Testis (tissue), 3 donors: ENCODE measurements around the gene MAGEA8. TPM values are rescaled to one million over a fixed set of nuclear protein-coding genes. Genes with fewer than 3 reads are reported as not detected.
"Not testable (repeated sequence)": the region's sequence is repeated elsewhere in the genome, so short reads cannot be mapped to it uniquely, and the experiment has no call there.

Experiments used
- DNase-seq: peaks from one replicate; pipeline ENCODE4 v3.0.0-alpha.2; 2019
- H3K27ac ChIP-seq, 2 donors: fragments of 200-600 bp; sonication (generic); one replicate each; pipeline ENCODE4 v1.5.1; 2019
- H3K27me3 ChIP-seq: fragments of 200-600 bp; sonication (generic); one replicate; pipeline ENCODE4 v1.5.1; 2019
- H3K36me3 ChIP-seq: fragments of 200-600 bp; sonication (generic); one replicate; pipeline ENCODE4 v1.5.1; 2017; ENCODE audit warnings: low read depth; ENCODE audit errors: missing control alignments
- H3K4me1 ChIP-seq: fragments of 200-600 bp; sonication (generic); one replicate; pipeline ENCODE4 v1.5.1; 2019
- H3K4me3 ChIP-seq, 2 donors: fragments of 200-600 bp; sonication (generic); one replicate each; pipeline ENCODE4 v1.5.1; 2017 to 2019
- H3K9me3 ChIP-seq: fragments of 200-600 bp; sonication (generic); one replicate; pipeline ENCODE4 v1.5.1; 2017
- POLR2A ChIP-seq: fragments of 450-650 bp; IDR thresholded peaks from one replicate; pipeline ENCODE4 v1.6.1; 2017; ENCODE audit warnings: antibody characterized with exemption, mild to moderate bottlenecking, moderate library complexity
- WGBS, 2 donors: methylation state at CpG; one replicate each; pipeline ENCODE4 v1.1.5; 2018; 5-methylcytosine and 5-hydroxymethylcytosine counted together
- intact Hi-C: fragments of 100-400 bp; cut with DNase I; formaldehyde crosslinking; loops from one replicate; pipeline ENCODE4 v1.15.1; 2023; ENCODE audit warnings: low total_unique reads
- polyA plus RNA-seq: library from polyadenylated mRNA; stranded (reverse); fragments of 350-450 nt; fragmentation: Illumina TruSeq; extraction: RNeasy Lipid Tissue Mini Kit (QIAGEN cat#74804); gene quantifications from one replicate; pipeline ENCODE4 v1.2.3, GENCODE V29; 2014; ENCODE audit warnings: low read depth, low replicate concordance; ENCODE audit not compliant: insufficient read depth
- total RNA-seq, 2 donors: library from RNA; depleted of rRNA; stranded (reverse); fragments of >200 nt; gene quantifications; one replicate each; pipeline ENCODE4 v1.2.3, GENCODE V29; 2016
- TF ChIP-seq, protein P1 (sequence below), 3 experiments: fragments of 450-650 bp in 2 of 3; fragments of 200-600 bp in 1 of 3; sonication (generic) in 1 of 3; IDR thresholded peaks; one replicate each; pipeline ENCODE4 v1.5.1; 2016 to 2019; ENCODE audit warnings: antibody characterized with exemption in 3 of 3, mild to moderate bottlenecking in 2 of 3, moderate library complexity in 1 of 3

The MAGEA8 gene
- total and polyA plus RNA-seq, 3 donors from 2014 or later: 1.1 to 2.9 (median 2.0) TPM

DNA sequence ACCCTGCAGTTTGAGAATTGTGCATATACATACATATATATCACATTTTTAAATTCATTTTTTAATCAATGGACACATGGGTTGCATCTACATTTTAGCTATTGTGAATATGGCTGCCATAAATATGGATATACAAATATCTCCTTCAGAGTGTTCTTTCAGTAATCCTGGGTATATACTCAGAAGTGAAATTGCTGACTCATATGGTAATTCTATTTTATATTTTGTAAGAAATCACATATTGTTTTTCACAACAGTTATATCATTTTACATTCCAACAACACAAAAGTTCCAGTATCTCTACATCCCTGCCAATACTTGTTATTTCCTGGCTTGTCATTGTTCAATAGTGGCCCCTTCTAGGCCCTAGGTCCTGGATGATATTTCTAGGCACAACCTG lies 27.7 kb downstream of the MAGEA8 start:
- TF ChIP-seq POLR2A: no peak
- TF ChIP-seq, protein P1, sequence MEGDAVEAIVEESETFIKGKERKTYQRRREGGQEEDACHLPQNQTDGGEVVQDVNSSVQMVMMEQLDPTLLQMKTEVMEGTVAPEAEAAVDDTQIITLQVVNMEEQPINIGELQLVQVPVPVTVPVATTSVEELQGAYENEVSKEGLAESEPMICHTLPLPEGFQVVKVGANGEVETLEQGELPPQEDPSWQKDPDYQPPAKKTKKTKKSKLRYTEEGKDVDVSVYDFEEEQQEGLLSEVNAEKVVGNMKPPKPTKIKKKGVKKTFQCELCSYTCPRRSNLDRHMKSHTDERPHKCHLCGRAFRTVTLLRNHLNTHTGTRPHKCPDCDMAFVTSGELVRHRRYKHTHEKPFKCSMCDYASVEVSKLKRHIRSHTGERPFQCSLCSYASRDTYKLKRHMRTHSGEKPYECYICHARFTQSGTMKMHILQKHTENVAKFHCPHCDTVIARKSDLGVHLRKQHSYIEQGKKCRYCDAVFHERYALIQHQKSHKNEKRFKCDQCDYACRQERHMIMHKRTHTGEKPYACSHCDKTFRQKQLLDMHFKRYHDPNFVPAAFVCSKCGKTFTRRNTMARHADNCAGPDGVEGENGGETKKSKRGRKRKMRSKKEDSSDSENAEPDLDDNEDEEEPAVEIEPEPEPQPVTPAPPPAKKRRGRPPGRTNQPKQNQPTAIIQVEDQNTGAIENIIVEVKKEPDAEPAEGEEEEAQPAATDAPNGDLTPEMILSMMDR (IDR thresholded peaks at IDR 0.05): no peak

GRCh38 chrX:149909324-149910177 lies 28.6 kb downstream of the MAGEA8 start:
- H3K36me3 ChIP-seq: no peaks in the 10 kb centered on the region
- H3K9me3 ChIP-seq: no peaks in the 10 kb centered on the region
- TF ChIP-seq, protein P1 (IDR thresholded peaks at IDR 0.05): no peak
- TF ChIP-seq POLR2A: no peak
- no peak overlapping the region for H3K4me3 ChIP-seq
- H3K4me1 ChIP-seq: no peaks in the 10 kb centered on the region
- H3K27ac ChIP-seq: no peak overlapping the region
- intact Hi-C loops: no loop called here
- WGBS, 2 donors: 95% methylated on average over 4 of the region's 4 CpGs; no CpG with 5 or more reads in 1 of the 2 donors
- no peak for DNase-seq
- no peaks in the 10 kb centered on the region for H3K27me3 ChIP-seq

More for the DNA sequence above, 27.7 kb downstream of the MAGEA8 start:
- Histone ChIP-seq H3K4me3 (no peak overlapping the region), H3K36me3 (no peaks in the 10 kb centered on the region), H3K27ac (no peak overlapping the region), H3K27me3 (no peaks in the 10 kb centered on the region), H3K4me1 (no peaks in the 10 kb centered on the region), H3K9me3 (no peaks in the 10 kb centered on the region)
- no peak for DNase-seq
- intact Hi-C loops: no loop called here

DNA sequence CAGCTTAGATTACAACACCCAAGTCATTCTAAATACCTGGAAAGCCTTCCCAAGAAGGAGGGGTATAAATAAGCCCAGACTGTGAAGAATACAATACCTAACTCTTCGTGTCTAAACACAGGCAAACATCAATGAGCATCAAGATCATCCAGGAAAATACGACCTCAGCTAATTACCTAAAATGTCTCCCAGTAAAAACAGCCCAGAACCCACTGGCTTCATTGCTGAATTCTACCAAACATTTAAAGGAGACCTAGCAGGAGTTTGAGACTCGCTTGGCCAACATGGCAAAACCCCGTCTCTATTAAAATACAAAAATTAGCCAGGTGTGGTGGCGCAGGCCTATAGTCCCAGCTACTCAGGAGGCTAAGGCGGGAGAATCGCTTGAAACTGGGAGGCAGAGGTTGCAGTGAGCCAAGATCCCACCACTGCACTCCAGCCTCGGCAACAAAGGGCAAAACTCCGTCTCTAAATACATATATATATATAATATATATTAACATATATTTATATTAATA lies 29.3 kb downstream of the MAGEA8 start:
- WGBS, 2 donors: 93 to 98% methylated on average over 7 to 9 of the region's 9 CpGs
- no peaks in the 10 kb centered on the region for H3K4me1 ChIP-seq
- H3K4me3 ChIP-seq: no peak overlapping the region
- no peaks in the 10 kb centered on the region for H3K9me3 ChIP-seq
- TF ChIP-seq POLR2A: no peak
- TF ChIP-seq, protein P1 (IDR thresholded peaks at IDR 0.05): no peak
- intact Hi-C loops: no loop called here
- no peaks in the 10 kb centered on the region for H3K27me3 ChIP-seq
- no peaks in the 10 kb centered on the region for H3K36me3 ChIP-seq
- no peak for DNase-seq
- H3K27ac ChIP-seq: no peak overlapping the region

DNA sequence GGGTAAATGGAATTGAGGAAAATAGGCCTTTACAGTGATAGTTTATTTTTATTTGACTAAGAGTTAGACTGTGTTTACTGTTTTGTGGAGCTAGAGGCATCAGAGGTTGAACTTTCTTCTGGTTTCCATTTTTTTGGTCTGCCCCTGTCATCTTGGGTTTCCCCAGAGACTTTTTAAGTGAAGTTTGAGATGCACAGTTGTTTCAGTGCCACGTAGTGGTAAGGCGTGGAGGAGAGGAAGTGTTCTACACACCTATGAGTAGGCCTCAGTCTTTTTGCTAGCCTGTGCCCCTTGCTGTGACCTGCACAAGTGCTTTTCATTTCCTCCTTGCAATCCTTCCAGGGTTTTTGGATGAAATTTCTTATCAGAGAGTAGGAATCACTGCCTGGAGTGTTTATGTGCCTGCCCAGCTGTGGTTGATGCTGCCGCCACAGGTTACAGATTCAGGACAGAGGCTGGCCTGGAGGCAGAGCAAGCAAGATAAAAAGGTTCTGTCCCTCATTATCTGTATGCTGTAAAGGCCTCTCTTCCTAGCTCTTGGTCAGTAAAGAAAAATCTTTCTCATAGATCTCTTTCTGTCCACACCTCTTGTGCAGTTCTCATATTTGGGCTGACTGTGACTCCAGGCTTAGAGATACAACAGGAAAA lies 35.9 kb downstream of the MAGEA8 start:
- TF ChIP-seq, protein P1 (IDR thresholded peaks at IDR 0.05): no peak
- TF ChIP-seq POLR2A: no peak
- Histone ChIP-seq H3K9me3 (no peaks in the 10 kb centered on the region), H3K4me3 (no peak overlapping the region), H3K36me3 (no peaks in the 10 kb centered on the region), H3K27ac (no peak overlapping the region), H3K27me3 (no peaks in the 10 kb centered on the region), H3K4me1 (no peaks in the 10 kb centered on the region)
- no peak for DNase-seq
- intact Hi-C loops: no loop called here
- WGBS, 2 donors: 86 to 88% methylated on average over 3 of the region's 3 CpGs

GRCh38 chrX:149923836-149924235 lies 42.9 kb downstream of the MAGEA8 start:
- H3K36me3 ChIP-seq, intact Hi-C loops, H3K27me3 ChIP-seq, H3K4me3 ChIP-seq, H3K4me1 ChIP-seq, DNase-seq, H3K27ac ChIP-seq, H3K9me3 ChIP-seq: not testable (repeated sequence)
- no CpG with 5 or more reads among the region's 4 CpGs for WGBS, 2 donors

DNA sequence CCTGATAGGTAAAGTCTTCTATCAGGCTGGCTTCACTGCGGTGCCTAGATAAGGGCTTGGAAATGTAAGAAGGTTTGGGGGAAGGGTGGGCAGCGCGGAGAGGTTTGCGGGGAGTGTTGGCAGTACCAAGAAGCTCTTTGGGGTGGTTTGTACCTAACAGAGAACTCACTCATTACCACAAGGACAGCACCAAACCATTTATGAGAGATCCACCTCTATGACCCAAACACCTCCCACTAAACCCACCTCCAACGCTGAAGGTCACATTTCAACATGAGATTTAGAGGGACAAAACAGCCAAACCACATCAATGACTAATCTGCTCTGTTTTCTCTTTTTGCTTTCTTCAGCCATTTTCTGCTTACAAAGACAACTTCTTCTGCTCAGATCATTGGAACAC lies 43.5 kb downstream of the MAGEA8 start:
- H3K9me3 ChIP-seq, H3K27me3 ChIP-seq, H3K4me1 ChIP-seq, H3K36me3 ChIP-seq, intact Hi-C loops, H3K27ac ChIP-seq, H3K4me3 ChIP-seq, DNase-seq: not testable (repeated sequence)
- no CpG with 5 or more reads among the region's 5 CpGs for WGBS, 2 donors

- H3K27me3 ChIP-seq, DNase-seq, H3K36me3 ChIP-seq, H3K4me3 ChIP-seq, H3K4me1 ChIP-seq, H3K9me3 ChIP-seq, intact Hi-C loops, H3K27ac ChIP-seq: not testable (repeated sequence)
- WGBS, 2 donors: no CpG with 5 or more reads among the region's 8 CpGs
Observed at GRCh38 chrX:149927245-149927963, 46.4 kb downstream of the MAGEA8 start.
